ENCODE data around the gene OLIG2. TPM values are rescaled to one million over a fixed set of nuclear protein-coding genes. Genes with fewer than 3 reads are reported as not detected.

OLIG2 gene
- total RNA-seq, 2 experiments from 2014 or later, result not detected

DNA sequence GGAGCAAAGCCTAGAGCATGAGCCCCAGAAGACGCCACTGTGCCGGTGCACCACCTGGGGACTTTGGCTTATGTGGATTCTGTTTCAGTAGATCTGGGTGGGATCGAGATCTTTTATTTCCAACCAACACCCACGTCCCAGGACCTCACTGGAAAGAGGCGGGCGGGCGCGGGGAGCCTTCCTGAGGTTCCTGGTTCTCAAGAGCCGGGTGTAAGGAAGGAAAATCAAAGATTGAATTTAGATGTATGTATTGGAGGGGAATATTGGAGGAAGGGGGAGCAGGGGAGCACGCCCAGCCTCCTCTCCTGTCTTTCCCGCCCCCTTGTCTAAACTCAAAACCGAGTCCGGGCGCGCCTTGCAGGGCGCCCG is 6.2 kb upstream of the OLIG2 start:
- Histone ChIP-seq H3K4me2 (ENCODE audit: low read length) (no peak overlapping the region), H3K27ac (ENCODE audit: low read depth, low read length, poor library complexity, severe bottlenecking) (no peak overlapping the region), H3K4me1 (ENCODE audit: insufficient read depth, low read length, poor library complexity, severe bottlenecking) (no peaks in the 10 kb centered on the region), H4K20me1 (ENCODE audit: insufficient read depth, low read length) (no peaks in the 10 kb centered on the region), H3K9me3 (ENCODE audit: low read length) (no peaks in the 10 kb centered on the region), H3K36me3 (ENCODE audit: insufficient read depth, low read length) (no peaks in the 10 kb centered on the region), H2AFZ (ENCODE audit: low read length) (no peak overlapping the region), H3K79me2 (ENCODE audit: insufficient read depth, low read depth, low read length) (no peaks in the 10 kb centered on the region), H3K9me2 (ENCODE audit: insufficient read depth, low read length) (no peaks in the 10 kb centered on the region), H3K4me3 (ENCODE audit: low read depth, low read length, poor library complexity, severe bottlenecking) (no peak overlapping the region)
- intact Hi-C loops (cut with micrococcal nuclease; ENCODE audit: unreplicated experiment), result no loop called here
- no TSS peak for BruUV-seq (replicated peaks)
- DNase-seq (ENCODE audit: low spot score), result no peak
- TF ChIP-seq, protein P1, sequence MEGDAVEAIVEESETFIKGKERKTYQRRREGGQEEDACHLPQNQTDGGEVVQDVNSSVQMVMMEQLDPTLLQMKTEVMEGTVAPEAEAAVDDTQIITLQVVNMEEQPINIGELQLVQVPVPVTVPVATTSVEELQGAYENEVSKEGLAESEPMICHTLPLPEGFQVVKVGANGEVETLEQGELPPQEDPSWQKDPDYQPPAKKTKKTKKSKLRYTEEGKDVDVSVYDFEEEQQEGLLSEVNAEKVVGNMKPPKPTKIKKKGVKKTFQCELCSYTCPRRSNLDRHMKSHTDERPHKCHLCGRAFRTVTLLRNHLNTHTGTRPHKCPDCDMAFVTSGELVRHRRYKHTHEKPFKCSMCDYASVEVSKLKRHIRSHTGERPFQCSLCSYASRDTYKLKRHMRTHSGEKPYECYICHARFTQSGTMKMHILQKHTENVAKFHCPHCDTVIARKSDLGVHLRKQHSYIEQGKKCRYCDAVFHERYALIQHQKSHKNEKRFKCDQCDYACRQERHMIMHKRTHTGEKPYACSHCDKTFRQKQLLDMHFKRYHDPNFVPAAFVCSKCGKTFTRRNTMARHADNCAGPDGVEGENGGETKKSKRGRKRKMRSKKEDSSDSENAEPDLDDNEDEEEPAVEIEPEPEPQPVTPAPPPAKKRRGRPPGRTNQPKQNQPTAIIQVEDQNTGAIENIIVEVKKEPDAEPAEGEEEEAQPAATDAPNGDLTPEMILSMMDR (conservative IDR thresholded peaks at IDR 0.05; ENCODE audit: low read length), result no peak
- TF ChIP-seq EZH2phosphoT487 (IDR thresholded peaks at IDR 0.05; ENCODE audit: borderline replicate concordance, low read depth, low read length), result no peak
- CTCF ChIA-PET (ENCODE audit: unreplicated experiment), result no interaction called here
- POLR2A ChIA-PET, result no interaction called here

DNA sequence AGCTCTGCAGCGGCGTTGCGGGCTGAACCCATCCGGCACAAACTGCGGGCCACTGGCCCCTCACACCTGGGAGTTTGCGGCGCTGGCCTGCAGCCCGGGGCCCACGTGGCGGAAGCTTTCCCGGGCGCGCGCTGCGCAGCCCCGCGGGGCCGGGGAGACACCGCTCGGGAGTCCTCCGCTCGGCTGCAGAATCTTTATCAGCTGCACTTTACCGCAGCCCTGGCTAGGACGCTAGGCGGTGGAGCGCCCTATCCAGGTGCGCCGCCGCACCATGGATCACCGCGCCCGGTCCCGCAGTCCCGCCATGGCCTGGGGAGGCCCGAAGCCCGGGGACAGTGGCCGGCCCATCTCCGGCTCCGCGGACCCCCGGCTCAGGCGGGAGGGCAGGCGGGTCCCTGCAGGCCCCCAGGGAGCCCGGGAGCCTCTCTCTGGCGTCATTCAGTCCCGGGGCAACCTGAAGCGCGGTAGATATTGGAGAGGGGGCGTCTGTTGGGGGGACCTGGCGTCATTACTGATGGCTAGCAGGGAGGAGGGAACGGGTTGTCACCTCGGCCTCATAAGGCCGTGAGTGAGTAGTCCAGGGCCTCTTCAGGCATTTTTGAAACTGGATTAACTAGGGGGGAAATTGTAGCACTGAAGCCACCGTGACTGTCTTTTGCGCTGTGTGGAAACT is 5.7 kb upstream of the OLIG2 start:
- ChIA-PET POLR2A (no interaction called here), CTCF (ENCODE audit: unreplicated experiment) (no interaction called here)
- Histone ChIP-seq H3K79me2 (ENCODE audit: insufficient read depth, low read depth, low read length) (no peaks in the 10 kb centered on the region), H3K9me3 (ENCODE audit: low read length) (no peaks in the 10 kb centered on the region), H3K9me2 (ENCODE audit: insufficient read depth, low read length) (no peaks in the 10 kb centered on the region), H3K27ac (ENCODE audit: low read depth, low read length, poor library complexity, severe bottlenecking) (no peak overlapping the region), H3K4me1 (ENCODE audit: insufficient read depth, low read length, poor library complexity, severe bottlenecking) (no peaks in the 10 kb centered on the region), H2AFZ (ENCODE audit: low read length) (no peak overlapping the region), H3K4me3 (ENCODE audit: low read depth, low read length, poor library complexity, severe bottlenecking) (no peak overlapping the region), H4K20me1 (ENCODE audit: insufficient read depth, low read length) (no peaks in the 10 kb centered on the region), H3K36me3 (ENCODE audit: insufficient read depth, low read length) (no peaks in the 10 kb centered on the region), H3K4me2 (ENCODE audit: low read length) (no peak overlapping the region)
- BruUV-seq (replicated peaks), result no TSS peak
- DNase-seq (ENCODE audit: low spot score), result no peak
- TF ChIP-seq, protein P1 (conservative IDR thresholded peaks at IDR 0.05; ENCODE audit: low read length), result no peak
- no peak for TF ChIP-seq EZH2phosphoT487 (IDR thresholded peaks at IDR 0.05; ENCODE audit: borderline replicate concordance, low read depth, low read length)
- intact Hi-C loops (cut with micrococcal nuclease; ENCODE audit: unreplicated experiment), result no loop called here

DNA sequence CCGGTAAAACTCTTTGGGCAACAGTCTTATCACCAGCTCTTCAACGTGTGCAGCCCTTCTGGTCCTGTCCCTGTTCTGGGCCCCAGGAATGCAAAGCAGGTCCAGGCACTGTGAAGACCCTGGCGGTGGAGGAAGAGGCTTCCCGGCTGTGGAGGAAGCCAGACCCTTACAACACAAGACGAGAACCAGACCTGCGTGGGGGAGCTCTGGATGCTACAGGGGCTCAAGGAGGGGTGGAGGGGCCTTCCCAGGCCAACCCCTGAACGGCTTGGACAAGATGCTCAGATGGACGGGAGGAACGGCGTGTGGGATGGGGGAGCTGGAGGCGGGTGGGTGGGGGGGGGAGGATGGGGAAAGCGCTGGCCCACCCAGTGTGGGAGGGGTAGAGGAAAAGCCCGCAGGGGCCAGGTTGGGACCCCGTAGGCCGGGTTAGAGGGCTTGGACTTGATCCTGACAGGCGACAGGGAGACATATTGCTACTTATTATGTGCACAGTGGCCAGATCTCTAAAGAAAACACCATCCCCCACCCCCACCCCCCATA is 5.1 kb upstream of the OLIG2 start:
- no TSS peak for BruUV-seq (replicated peaks)
- DNase-seq (ENCODE audit: low spot score), result no peak
- Histone ChIP-seq H2AFZ (ENCODE audit: low read length) (no peak overlapping the region), H3K79me2 (ENCODE audit: insufficient read depth, low read depth, low read length) (no peaks in the 10 kb centered on the region), H3K4me3 (ENCODE audit: low read depth, low read length, poor library complexity, severe bottlenecking) (no peak overlapping the region), H3K36me3 (ENCODE audit: insufficient read depth, low read length) (no peaks in the 10 kb centered on the region), H3K4me1 (ENCODE audit: insufficient read depth, low read length, poor library complexity, severe bottlenecking) (no peaks in the 10 kb centered on the region), H3K27ac (ENCODE audit: low read depth, low read length, poor library complexity, severe bottlenecking) (no peak overlapping the region), H3K4me2 (ENCODE audit: low read length) (no peak overlapping the region), H3K9me3 (ENCODE audit: low read length) (no peaks in the 10 kb centered on the region), H4K20me1 (ENCODE audit: insufficient read depth, low read length) (no peaks in the 10 kb centered on the region), H3K9me2 (ENCODE audit: insufficient read depth, low read length) (no peaks in the 10 kb centered on the region)
- intact Hi-C loops (cut with micrococcal nuclease; ENCODE audit: unreplicated experiment), result no loop called here
- ChIA-PET POLR2A (no interaction called here), CTCF (ENCODE audit: unreplicated experiment) (no interaction called here)
- TF ChIP-seq, protein P1 (conservative IDR thresholded peaks at IDR 0.05; ENCODE audit: low read length), result no peak
- TF ChIP-seq EZH2phosphoT487 (IDR thresholded peaks at IDR 0.05; ENCODE audit: borderline replicate concordance, low read depth, low read length), result no peak

Data from OCI-LY7 (cell line).